Omental fat pad (tissue), 4 donors: ENCODE data around the gene WSCD1. TPM values are rescaled to one million over a fixed set of nuclear protein-coding genes. Genes with fewer than 3 reads are reported as not detected.

Source experiments
- ATAC-seq: fragments of 150-250 bp; one replicate; pipeline ENCODE4 v1.9.1; 2016; ENCODE audit warnings: mild to moderate bottlenecking, moderate library complexity; ENCODE audit not compliant: low FRiP score
- DNase-seq: peaks from one replicate; pipeline ENCODE4 v3.0.0-alpha.2; 2019; ENCODE audit warnings: low spot score
- total RNA-seq, 4 donors: library from RNA; depleted of rRNA; stranded (reverse); fragments of >200 nt; gene quantifications; one replicate each; pipeline ENCODE4 v1.1.0, GENCODE V29; 2016
- TF ChIP-seq, protein P1 (sequence below), 3 donors: fragments of 450-650 bp; IDR thresholded peaks; one replicate each; pipeline ENCODE4 v1.5.1; 2016 to 2017; ENCODE audit warnings: antibody characterized with exemption in 3 of 3, mild to moderate bottlenecking in 3 of 3, moderate library complexity in 2 of 3

Gene WSCD1
- total RNA-seq, 4 donors from 2014 or later: 0.93 to 6.1 (median 2.4) TPM

DNA sequence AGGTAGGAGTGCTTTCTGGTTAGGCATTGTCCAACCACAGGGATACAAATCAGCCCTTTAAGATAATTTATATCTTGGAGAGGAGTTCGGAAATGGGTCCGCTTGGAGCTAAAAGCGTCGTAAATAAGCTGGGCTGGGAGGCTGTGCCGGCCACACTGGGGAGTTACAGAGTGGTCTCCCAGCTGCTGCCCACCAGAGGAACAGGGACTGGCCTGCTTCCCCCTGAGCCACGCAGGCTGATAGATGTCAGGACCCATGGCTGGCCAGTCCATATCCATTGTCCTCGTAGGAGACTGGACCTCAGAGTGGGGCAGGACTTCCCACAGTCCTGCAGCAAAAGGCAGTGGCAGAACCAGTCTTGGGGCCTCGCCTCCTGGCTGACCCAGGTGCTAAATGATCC lies 12.6 kb upstream of the WSCD1 start:
- TF ChIP-seq, protein P1, sequence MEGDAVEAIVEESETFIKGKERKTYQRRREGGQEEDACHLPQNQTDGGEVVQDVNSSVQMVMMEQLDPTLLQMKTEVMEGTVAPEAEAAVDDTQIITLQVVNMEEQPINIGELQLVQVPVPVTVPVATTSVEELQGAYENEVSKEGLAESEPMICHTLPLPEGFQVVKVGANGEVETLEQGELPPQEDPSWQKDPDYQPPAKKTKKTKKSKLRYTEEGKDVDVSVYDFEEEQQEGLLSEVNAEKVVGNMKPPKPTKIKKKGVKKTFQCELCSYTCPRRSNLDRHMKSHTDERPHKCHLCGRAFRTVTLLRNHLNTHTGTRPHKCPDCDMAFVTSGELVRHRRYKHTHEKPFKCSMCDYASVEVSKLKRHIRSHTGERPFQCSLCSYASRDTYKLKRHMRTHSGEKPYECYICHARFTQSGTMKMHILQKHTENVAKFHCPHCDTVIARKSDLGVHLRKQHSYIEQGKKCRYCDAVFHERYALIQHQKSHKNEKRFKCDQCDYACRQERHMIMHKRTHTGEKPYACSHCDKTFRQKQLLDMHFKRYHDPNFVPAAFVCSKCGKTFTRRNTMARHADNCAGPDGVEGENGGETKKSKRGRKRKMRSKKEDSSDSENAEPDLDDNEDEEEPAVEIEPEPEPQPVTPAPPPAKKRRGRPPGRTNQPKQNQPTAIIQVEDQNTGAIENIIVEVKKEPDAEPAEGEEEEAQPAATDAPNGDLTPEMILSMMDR (IDR thresholded peaks at IDR 0.05): no peak
- DNase-seq (no peak), ATAC-seq (no peak)

DNA sequence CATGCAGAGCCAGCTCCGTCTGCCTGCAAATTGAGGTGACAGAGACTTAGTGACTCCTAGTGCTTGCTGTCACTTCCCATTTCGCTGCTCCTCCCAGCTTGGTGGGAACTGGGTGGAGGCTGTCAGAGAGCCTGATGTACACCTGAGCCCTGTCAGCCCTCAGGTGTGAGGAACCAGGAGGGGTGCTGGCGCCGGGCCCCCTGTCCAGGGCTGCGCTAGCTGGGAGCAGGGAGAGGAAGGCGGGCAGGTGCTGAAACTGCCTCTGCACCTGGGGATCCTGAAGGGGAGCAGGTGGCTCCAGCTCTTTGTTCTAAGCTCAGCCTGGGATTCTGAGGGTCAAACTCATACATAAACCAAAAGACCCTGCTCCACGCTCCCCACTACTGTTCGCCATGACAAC lies 10.8 kb upstream of the WSCD1 start:
- no peak for ATAC-seq
- TF ChIP-seq, protein P1 (IDR thresholded peaks at IDR 0.05): no peak

DNA sequence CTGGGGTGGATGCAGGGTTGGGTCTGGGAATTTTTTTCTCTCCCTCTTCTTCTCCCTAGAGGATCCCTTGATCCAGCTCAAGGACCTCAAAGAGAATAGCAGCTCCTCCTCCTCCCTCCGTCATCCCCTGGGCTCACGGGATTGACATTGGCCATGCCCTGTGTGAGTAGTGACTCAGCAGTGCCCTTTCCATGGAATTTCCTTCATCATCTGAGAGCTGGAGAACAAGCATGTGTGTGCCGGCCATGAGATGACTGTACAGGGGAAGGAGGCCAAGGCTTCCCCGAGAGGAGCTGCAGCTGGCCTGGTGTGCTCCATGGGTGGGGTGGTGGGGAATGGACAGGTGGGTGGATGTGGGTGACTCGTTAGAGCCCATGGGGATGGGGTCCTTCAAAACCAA lies 8.9 kb upstream of the WSCD1 start:
- TF ChIP-seq, protein P1 (IDR thresholded peaks at IDR 0.05): no peak
- ATAC-seq (no peak), DNase-seq (no peak)

More for the DNA sequence above, 10.8 kb upstream of the WSCD1 start:
- no peak for DNase-seq

DNA sequence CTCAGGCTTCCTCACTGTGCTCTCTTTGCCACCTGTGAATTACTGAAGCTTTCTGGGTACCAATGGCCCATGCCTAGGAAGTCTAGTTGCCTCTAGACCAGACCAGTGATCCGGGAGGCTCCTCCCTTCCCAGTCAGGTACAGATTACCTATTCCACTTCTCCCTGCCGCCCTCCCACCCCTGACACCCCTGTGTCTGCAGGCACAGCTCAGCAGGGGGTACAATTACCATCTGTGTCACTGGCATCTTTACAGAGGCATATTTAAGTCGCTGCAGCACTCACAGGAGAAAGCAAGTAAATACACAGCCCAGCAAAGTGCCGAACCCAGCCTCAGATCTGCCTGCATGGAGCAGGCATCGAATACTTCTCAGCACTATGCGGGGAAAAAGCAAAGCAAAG lies 5.3 kb upstream of the WSCD1 start:
- DNase-seq: no peak
- no peak for ATAC-seq
- TF ChIP-seq, protein P1 (IDR thresholded peaks at IDR 0.05): no peak

DNA sequence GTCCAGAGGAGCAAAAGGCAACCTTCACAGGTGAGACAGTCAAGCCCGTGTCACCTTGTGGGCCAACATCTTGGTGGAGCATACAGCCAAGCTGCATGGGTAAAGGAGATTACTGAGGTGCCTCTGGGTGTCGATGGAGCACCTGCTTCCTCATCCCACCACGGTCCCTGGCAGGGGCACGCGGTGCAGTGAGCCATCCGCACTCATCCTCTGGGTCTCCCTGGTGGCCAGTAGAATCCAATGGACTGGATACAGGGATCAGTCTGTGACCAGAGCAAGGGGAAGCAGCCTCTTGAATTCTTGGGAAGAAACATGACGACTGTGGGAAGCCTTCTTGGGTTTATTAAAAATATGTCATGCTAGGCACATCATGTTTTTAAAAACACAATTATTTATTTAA lies 4.8 kb upstream of the WSCD1 start:
- no peak for ATAC-seq
- no peak for DNase-seq
- TF ChIP-seq, protein P1 (IDR thresholded peaks at IDR 0.05): no peak

DNA sequence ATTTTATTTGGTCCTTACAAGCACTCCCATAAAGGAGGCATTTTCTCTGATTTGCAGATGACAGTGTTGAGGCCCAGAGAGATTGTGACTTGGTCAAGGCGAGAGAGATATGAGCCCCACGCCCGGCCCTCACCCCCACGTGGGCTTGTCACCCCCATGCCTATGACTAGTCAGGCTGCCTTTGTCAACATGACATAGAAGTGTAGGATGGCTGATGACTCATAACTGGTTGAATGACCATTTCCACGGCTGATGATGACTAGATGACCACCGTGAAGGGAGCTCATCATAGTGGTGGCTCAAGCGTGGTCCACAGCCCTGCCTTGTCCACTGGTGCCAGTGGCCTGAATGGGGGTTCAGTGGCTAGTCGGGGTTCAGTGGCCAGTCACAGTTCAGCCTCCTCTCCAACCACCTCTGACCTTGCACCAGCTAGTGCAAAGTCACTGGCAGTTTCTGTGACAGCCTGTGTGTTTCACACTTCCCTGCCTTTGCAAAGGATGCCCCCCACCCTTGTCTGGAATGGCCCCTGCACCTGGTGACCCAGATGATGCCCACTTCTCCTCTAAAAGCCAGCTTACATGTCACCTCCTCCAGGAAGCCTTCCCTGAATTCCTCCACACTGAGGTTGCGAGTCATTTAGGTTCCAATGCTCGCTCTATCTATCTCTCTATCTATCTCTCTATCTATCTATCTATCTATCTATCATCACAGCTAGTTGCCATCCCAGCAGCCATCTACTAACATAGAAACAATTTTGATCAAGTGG lies 3.8 kb upstream of the WSCD1 start:
- ATAC-seq: no peak
- TF ChIP-seq, protein P1 (IDR thresholded peaks at IDR 0.05): no peak

DNA sequence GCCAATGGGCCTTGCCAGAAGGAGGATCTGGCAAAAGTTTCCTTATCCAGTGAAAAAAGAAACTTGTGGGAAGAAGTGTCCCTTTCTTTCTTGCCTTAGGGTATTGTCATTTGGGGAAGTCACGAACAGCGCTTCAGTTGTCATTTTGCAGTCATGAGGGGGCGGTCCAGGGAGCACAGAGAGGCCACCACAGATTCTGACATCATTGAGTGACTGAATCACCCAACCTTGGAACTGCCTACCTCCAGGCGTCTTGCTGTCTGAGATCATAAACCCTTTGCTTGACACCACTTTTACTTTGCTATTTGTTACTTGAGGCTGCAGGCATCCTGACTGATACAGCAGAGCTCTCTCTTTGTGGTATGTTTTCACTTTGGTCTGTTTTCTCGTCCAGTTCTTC lies 3.1 kb upstream of the WSCD1 start:
- ATAC-seq: no peak
- no peak for DNase-seq
- TF ChIP-seq, protein P1 (IDR thresholded peaks at IDR 0.05): no peak

More for the DNA sequence above, 3.8 kb upstream of the WSCD1 start:
- no peak for DNase-seq
